ENCODE results near the gene CELA2B. TPM values are rescaled to one million over a fixed set of nuclear protein-coding genes. Genes with fewer than 3 reads are reported as not detected.

CELA2B gene
- total RNA-seq, result not detected in 2 replicates

DNA sequence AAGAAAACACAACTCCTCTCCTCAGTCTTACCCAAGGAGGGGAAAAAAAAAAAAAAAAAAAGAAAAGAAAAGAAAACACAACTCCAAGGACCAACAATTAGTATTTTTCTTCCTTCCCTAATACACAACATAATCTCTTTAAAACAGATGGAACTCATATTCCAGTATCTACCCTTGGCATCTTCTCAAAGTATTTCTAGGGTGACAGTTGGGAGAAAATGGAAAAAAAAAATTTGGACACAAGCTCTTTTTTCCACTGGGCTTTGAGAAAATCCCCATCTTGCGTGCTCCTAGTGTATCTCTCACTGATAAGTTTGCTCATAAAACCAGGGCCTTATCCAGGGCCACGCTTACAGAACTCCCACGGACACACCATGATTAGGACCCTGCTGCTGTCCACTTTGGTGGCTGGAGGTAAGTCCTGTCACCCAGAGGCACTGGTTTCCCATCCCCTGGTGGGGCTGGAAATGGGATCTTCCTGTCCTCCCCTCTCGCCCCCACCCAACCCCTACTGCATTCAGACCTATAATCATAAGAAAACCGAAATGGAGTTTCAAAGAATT lies at the start of gene CELA2B:
Gene CELA2B, plus strand, starts transcription at position 353 of the 563 bp plus-strand sequence. Its CDS starts 22 bp downstream, at position 375.

GRCh38 chr1:15456313-15456954 lies 19.5 kb upstream of the CELA2B start, which contains the start of gene CELA2A:
Gene CELA2A, plus strand, starts transcription at chr1:15456732. Its CDS starts 22 bp downstream, at chr1:15456754.

GRCh38 chr1:15524021-15524282 lies 48.0 kb downstream of the CELA2B start, which contains the start of gene CASP9:
Gene CASP9, minus strand, starts transcription at chr1:15524215. Its CDS starts 15 bp downstream, at chr1:15524200.

DNA sequence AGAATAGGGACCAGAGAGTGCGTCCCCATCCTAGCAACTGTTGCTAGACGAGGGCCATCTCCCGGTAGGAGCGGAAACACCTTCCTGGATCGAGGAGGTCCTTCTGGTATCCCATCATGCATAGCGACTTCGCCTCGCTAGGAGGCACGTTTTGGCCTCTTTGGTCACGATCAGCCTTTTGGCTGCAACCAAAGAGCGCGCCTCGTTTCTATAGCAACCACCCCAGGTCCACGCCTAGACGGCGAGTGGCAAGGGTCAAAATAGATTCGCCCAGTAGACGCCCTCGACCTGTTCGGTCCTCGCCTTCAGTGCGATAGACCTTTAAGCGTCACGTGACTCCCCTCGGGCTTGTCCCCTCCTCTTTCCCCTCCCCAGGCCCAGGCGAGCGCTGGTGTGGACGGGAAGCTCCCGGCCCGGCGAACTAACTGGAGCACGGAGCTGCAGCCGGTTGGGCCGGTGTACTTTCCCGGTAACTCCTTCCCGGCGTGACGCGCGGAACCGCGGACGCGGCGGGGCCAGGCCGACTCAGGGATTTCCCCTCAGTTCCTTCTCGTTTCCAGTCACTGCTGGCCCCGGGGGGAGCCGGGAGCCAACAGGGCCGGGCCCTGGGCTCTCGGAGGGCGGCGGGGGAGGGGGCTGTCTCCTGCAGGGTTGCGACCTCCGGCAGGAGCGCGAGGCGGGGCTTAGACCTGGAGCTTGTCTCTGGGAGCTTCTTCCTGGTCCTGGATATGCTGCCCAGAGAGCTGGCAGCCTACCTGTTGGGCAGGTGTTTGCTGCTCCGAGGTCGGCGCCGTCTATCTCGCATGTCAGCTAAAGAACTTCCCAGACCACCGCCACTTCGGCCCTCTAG lies 50.8 kb downstream of the CELA2B start, which contains the start of gene DNAJC16:
Gene DNAJC16, plus strand, starts transcription at position 359 of the 850 bp plus-strand sequence. CDS start 2,258 bp downstream, outside the sequence.

Other genes with a start within 250 kb of the CELA2B start
- 0.14 TPM in 1 of 2 replicates, not detected in the other for gene FHAD1, start 228.9 kb upstream of the CELA2B start, total RNA-seq
- gene EFHD2, start 66.2 kb upstream of the CELA2B start, total RNA-seq, result 33.5 and 54.9 TPM in 2 replicates
- gene CTRC, start 37.7 kb upstream of the CELA2B start, total RNA-seq, result under 0.01 TPM in 1 of 2 replicates, not detected in the other
- not detected in 2 replicates for gene CELA2A, start 19.4 kb upstream of the CELA2B start, total RNA-seq
- 3.4 and 5.6 TPM in 2 replicates for gene CASP9, start 48.1 kb downstream of the CELA2B start, total RNA-seq
- 20.8 and 30.3 TPM in 2 replicates for gene DNAJC16, start 50.7 kb downstream of the CELA2B start, total RNA-seq
- gene AGMAT, start 108.9 kb downstream of the CELA2B start, total RNA-seq, result 0.93 and 1.4 TPM in 2 replicates
- 12.6 and 45.5 TPM in 2 replicates for gene DDI2, start 141.4 kb downstream of the CELA2B start, total RNA-seq
- gene PLEKHM2, start 208.2 kb downstream of the CELA2B start, total RNA-seq, result 74.8 and 114 TPM in 2 replicates

All from nasal cavity respiratory epithelium epithelial cell of viscerocranial mucosa (primary cell).